ENCODE measurements around the gene RUNDC3A.
A peak's percentile ranks its signal among the peaks of the same experiment; 100 is the strongest.

The RUNDC3A gene

GRCh38 chr17:44308320-44308818 lies at the start of gene RUNDC3A:
RUNDC3A (plus strand) TSS chr17:44308601; CDS start chr17:44308833, 232 bp downstream.
- H3K9me3 Mint-ChIP-seq = no peaks in the 10 kb centered on the region
- intact Hi-C loops (cut with micrococcal nuclease) = no loop called here
- peaks cover 82% of the 10 kb centered on the region for H3K27me3 Mint-ChIP-seq
- H3K27ac Mint-ChIP-seq = no peak within 1 kb of the TSS
- peaks cover 20% of the 10 kb centered on the region for H3K4me1 Mint-ChIP-seq (ENCODE audit: low read depth)
- H3K36me3 Mint-ChIP-seq (ENCODE audit: low read depth) = no peaks in the 10 kb centered on the region
- H3K4me3 Mint-ChIP-seq = peak within 1 kb of the TSS; percentile 47

GRCh38 chr17:44258811-44259351 lies 49.5 kb upstream of the RUNDC3A start:
- Mint-ChIP-seq H3K36me3 (ENCODE audit: low read depth) (no peaks in the 10 kb centered on the region), H3K4me1 (ENCODE audit: low read depth) (no peaks in the 10 kb centered on the region)

GRCh38 chr17:44260296-44260695 lies 48.1 kb upstream of the RUNDC3A start:
- H3K4me1 Mint-ChIP-seq (ENCODE audit: low read depth) = no peaks in the 10 kb centered on the region
- H3K4me3 Mint-ChIP-seq = no peak overlapping the region
- H3K27ac Mint-ChIP-seq = no peak overlapping the region
- no peaks in the 10 kb centered on the region for H3K36me3 Mint-ChIP-seq (ENCODE audit: low read depth)
- intact Hi-C loops (cut with micrococcal nuclease) = no loop called here
- no peaks in the 10 kb centered on the region for H3K9me3 Mint-ChIP-seq
- H3K27me3 Mint-ChIP-seq = peaks cover 16% of the 10 kb centered on the region

More at GRCh38 chr17:44258811-44259351, 49.5 kb upstream of the RUNDC3A start:
- H3K27me3 Mint-ChIP-seq = peaks cover 19% of the 10 kb centered on the region
- H3K27ac Mint-ChIP-seq = no peak overlapping the region
- no peaks in the 10 kb centered on the region for H3K9me3 Mint-ChIP-seq
- intact Hi-C loops (cut with micrococcal nuclease) = no loop called here
- no peak overlapping the region for H3K4me3 Mint-ChIP-seq

- H3K27me3 Mint-ChIP-seq = peaks cover 9% of the 10 kb centered on the region
- H3K27ac Mint-ChIP-seq = no peak overlapping the region
- H3K36me3 Mint-ChIP-seq (ENCODE audit: low read depth) = no peaks in the 10 kb centered on the region
- H3K9me3 Mint-ChIP-seq = no peaks in the 10 kb centered on the region
- intact Hi-C loops (cut with micrococcal nuclease) = no loop called here
- no peak overlapping the region for H3K4me3 Mint-ChIP-seq
- H3K4me1 Mint-ChIP-seq (ENCODE audit: low read depth) = no peaks in the 10 kb centered on the region
These were observed 45.7 kb upstream of the RUNDC3A start for GRCh38 chr17:44262654-44263225.

GRCh38 chr17:44263345-44263902 lies 45.0 kb upstream of the RUNDC3A start:
- Mint-ChIP-seq H3K4me3 (no peak overlapping the region), H3K27ac (no peak overlapping the region), H3K27me3 (peaks cover 9% of the 10 kb centered on the region), H3K4me1 (ENCODE audit: low read depth) (no peaks in the 10 kb centered on the region), H3K36me3 (ENCODE audit: low read depth) (no peaks in the 10 kb centered on the region), H3K9me3 (no peaks in the 10 kb centered on the region)
- intact Hi-C loops (cut with micrococcal nuclease) = no loop called here

- Mint-ChIP-seq H3K9me3 (no peaks in the 10 kb centered on the region), H3K4me3 (no peak overlapping the region), H3K27me3 (peaks cover 19% of the 10 kb centered on the region), H3K36me3 (ENCODE audit: low read depth) (no peaks in the 10 kb centered on the region), H3K4me1 (ENCODE audit: low read depth) (no peaks in the 10 kb centered on the region), H3K27ac (no peak overlapping the region)
- intact Hi-C loops (cut with micrococcal nuclease) = no loop called here
These were observed 41.8 kb upstream of the RUNDC3A start for GRCh38 chr17:44266402-44267164.

- Mint-ChIP-seq H3K27me3 (peaks cover 23% of the 10 kb centered on the region), H3K27ac (no peak overlapping the region), H3K4me1 (ENCODE audit: low read depth) (peaks cover 5% of the 10 kb centered on the region), H3K9me3 (no peaks in the 10 kb centered on the region), H3K36me3 (ENCODE audit: low read depth) (no peaks in the 10 kb centered on the region), H3K4me3 (no peak overlapping the region)
- intact Hi-C loops (cut with micrococcal nuclease) = no loop called here
These were observed 41.3 kb upstream of the RUNDC3A start for GRCh38 chr17:44267165-44267455.

GRCh38 chr17:44267818-44268490 lies 40.4 kb upstream of the RUNDC3A start, which contains the start of gene SLC4A1:
SLC4A1 (minus strand) TSS chr17:44268135; CDS start chr17:44262866, 5,269 bp downstream.
- no peak within 1 kb of the TSS for H3K27ac Mint-ChIP-seq
- intact Hi-C loops (cut with micrococcal nuclease) = no loop called here

GRCh38 chr17:44268709-44269534 lies 39.5 kb upstream of the RUNDC3A start:
- H3K27me3 Mint-ChIP-seq = peaks cover 24% of the 10 kb centered on the region
- no peak overlapping the region for H3K27ac Mint-ChIP-seq
- intact Hi-C loops (cut with micrococcal nuclease) = no loop called here
- H3K36me3 Mint-ChIP-seq (ENCODE audit: low read depth) = no peaks in the 10 kb centered on the region
- H3K9me3 Mint-ChIP-seq = no peaks in the 10 kb centered on the region
- no peak overlapping the region for H3K4me3 Mint-ChIP-seq
- peaks cover 17% of the 10 kb centered on the region for H3K4me1 Mint-ChIP-seq (ENCODE audit: low read depth)

More at GRCh38 chr17:44267818-44268490, 40.4 kb upstream of the RUNDC3A start, which contains the start of gene SLC4A1:
- no peaks in the 10 kb centered on the region for H3K9me3 Mint-ChIP-seq
- H3K36me3 Mint-ChIP-seq (ENCODE audit: low read depth) = no peaks in the 10 kb centered on the region
- peaks cover 13% of the 10 kb centered on the region for H3K4me1 Mint-ChIP-seq (ENCODE audit: low read depth)
- no peak within 1 kb of the TSS for H3K4me3 Mint-ChIP-seq
- H3K27me3 Mint-ChIP-seq = peaks cover 24% of the 10 kb centered on the region

GRCh38 chr17:44269535-44270240 lies 38.7 kb upstream of the RUNDC3A start:
- Mint-ChIP-seq H3K4me1 (ENCODE audit: low read depth) (peaks cover 17% of the 10 kb centered on the region), H3K4me3 (no peak overlapping the region), H3K36me3 (ENCODE audit: low read depth) (no peaks in the 10 kb centered on the region), H3K27me3 (peaks cover 28% of the 10 kb centered on the region), H3K9me3 (no peaks in the 10 kb centered on the region), H3K27ac (no peak overlapping the region)
- intact Hi-C loops (cut with micrococcal nuclease) = loop anchor here (10.0 kb wide), 1 partner anchor 55 kb away; the partner anchor contains the start of gene SLC25A39

- peaks cover 17% of the 10 kb centered on the region for H3K4me1 Mint-ChIP-seq (ENCODE audit: low read depth)
- no peaks in the 10 kb centered on the region for H3K9me3 Mint-ChIP-seq
- intact Hi-C loops (cut with micrococcal nuclease) = loop anchor here (10.0 kb wide), 1 partner anchor 52 kb away; the partner anchor contains the start of gene SLC25A39
- H3K27ac Mint-ChIP-seq = peak overlapping the region; percentile 32
- H3K4me3 Mint-ChIP-seq = no peak overlapping the region
- H3K27me3 Mint-ChIP-seq = peaks cover 41% of the 10 kb centered on the region
- H3K36me3 Mint-ChIP-seq (ENCODE audit: low read depth) = no peaks in the 10 kb centered on the region
These were observed 36.0 kb upstream of the RUNDC3A start for GRCh38 chr17:44272321-44272951.

- Mint-ChIP-seq H3K4me3 (no peak overlapping the region), H3K36me3 (ENCODE audit: low read depth) (no peaks in the 10 kb centered on the region), H3K4me1 (ENCODE audit: low read depth) (peaks cover 17% of the 10 kb centered on the region), H3K27ac (peak overlapping the region; percentile 32), H3K9me3 (no peaks in the 10 kb centered on the region), H3K27me3 (peaks cover 41% of the 10 kb centered on the region)
- intact Hi-C loops (cut with micrococcal nuclease) = loop anchor here (10.0 kb wide), 1 partner anchor 52 kb away; the partner anchor contains the start of gene SLC25A39
These were observed 35.4 kb upstream of the RUNDC3A start for GRCh38 chr17:44272954-44273353.
